Uterus (tissue), 2 donors: ENCODE data around the gene GPR34.

Experiments used
- CTCF ChIP-seq, 4 experiments: fragments of 200-600 bp in 2 of 4; fragments of 450-650 bp in 2 of 4; sonication (generic) in 2 of 4; IDR thresholded peaks; one replicate each; pipeline ENCODE4 v1.5.1; 2016 to 2019; ENCODE audit warnings: antibody characterized with exemption in 4 of 4, mild to moderate bottlenecking in 2 of 4, moderate library complexity in 1 of 4
- POLR2A ChIP-seq, 2 donors: fragments of 450-650 bp; IDR thresholded peaks; one replicate each; pipeline ENCODE4 v1.6.1; 2016; ENCODE audit warnings: antibody characterized with exemption in 2 of 2, mild to moderate bottlenecking in 1 of 2, moderate library complexity in 1 of 2

- no peak for TF ChIP-seq CTCF (IDR thresholded peaks at IDR 0.05)
- no peak for TF ChIP-seq POLR2A (IDR thresholded peaks at IDR 0.05)
Measured at GRCh38 chrX:41730081-41730480, 41.3 kb downstream of the GPR34 start.
